Measurements from ENCODE around the gene REPS1. TPM values are rescaled to one million over a fixed set of nuclear protein-coding genes. Genes with fewer than 3 reads are reported as not detected.
"Not testable (repeated sequence)": the region's sequence is repeated elsewhere in the genome, so short reads cannot be mapped to it uniquely, and the experiment has no call there.

REPS1 gene
- total RNA-seq, 1 donor from 2014 or later, result 57.5 TPM

DNA sequence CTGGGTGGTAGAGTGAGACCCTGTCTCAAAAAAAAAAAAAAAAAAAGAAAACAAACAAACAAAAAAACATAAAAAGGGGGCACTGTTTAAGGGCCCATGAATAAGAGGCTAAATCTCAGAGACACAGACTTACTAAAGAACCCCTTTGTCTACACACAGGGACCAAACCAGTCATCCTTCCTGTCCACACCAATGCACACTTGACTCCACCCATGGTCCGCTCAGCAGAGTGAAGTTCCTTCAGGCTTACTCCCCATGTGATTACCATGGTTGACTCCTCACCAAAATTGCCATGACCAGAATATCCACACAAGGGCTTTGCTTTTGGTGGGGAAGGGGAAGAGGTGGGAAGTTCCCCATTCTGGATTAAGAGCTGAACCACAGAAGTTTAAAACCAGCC lies 19.4 kb upstream of the REPS1 start:
- intact Hi-C loops (cut with micrococcal nuclease), result no loop called here

DNA sequence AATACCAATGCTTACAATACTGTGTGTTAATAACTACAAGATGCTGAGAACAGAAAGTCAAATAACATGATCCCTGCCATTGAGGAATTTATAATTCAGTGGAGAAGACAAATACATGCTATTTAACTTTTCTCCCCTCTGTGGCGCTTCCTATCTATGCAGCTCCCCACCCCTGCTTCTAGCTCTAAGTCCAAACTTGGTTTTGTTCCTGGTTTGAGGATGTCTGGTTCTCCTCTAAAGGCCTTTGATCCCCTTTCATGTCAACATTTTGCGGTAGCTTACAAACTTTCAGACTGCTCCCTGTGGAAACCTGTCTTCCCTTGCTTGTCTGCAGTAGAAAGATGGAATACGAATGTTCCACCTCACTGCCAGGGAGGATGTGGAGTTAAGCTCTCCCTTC lies 18.4 kb upstream of the REPS1 start:
- intact Hi-C loops (cut with micrococcal nuclease), result no loop called here

DNA sequence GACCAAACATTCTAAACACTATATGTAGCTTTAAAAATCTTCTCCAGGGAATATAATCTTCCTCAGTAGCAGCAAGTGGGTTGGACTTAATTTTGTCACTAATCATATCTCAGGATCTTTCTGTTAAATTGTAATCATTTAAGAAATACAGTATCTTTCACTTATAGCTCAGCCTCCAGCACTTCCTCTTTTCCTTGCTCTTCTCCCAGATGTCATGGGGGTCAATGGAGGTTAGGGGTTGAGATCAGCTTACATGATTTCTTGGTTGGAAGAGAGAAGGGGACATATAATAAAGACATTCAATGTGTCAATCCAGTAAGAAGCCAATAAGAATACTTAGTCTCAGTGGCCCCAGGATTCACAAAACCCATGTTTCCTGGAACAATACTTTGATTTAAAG lies 15.7 kb upstream of the REPS1 start:
- intact Hi-C loops (cut with micrococcal nuclease), result no loop called here

DNA sequence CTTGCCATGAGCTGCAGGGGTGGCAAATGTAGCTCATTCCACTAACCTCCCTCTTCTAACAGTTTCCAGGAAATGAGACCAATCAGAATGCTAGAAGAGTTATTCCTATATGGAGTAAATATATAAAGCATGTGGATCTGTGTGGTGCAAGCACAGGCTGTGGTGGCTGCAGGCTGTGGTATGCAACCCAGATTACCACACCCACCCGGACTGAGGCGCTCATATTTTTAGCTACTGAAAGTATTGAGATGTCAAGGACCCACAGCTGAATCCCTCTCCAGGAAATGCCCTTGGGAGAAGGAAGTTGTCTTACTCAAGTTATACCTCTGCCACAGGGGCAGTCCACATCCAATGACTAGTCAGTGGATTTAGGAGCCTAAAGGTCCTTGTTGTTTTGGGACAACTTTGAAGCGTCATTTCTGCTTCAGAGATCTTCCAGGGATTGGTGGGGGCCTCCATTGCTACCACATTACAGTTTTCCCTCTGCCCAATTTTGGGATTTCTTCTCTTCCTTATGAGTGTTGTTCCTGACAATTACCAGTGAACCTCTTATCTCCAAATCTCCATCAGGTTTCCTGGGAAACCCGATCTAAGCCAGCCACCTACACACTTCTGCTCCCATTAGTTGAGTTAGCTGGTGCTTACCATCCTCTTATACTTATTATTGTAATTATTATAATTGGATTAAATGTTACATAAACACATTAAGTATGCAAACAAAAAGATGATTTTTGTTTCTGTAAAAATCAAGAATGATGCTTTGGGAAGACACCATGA lies 12.1 kb upstream of the REPS1 start:
- intact Hi-C loops (cut with micrococcal nuclease), result no loop called here

DNA sequence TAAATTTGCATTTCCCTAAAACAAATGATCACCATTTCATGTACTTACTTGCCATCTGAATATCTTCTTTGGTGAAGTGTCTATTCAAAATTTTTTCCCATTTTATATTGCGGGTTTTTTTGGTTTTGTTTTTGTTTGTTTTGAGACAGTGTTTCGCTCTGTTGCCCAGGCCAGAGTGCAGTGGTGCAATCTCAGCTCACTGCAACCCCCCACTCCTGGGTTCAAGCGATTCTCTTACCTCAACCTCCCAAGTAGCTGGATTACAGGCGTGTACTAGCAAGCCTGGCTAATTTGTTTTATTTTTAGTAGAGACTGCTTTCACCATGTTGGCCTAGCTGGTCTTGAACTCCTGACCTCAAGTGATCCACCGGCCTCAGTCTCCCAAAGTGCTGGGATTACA lies 9.1 kb upstream of the REPS1 start:
- intact Hi-C loops (cut with micrococcal nuclease), result no loop called here

DNA sequence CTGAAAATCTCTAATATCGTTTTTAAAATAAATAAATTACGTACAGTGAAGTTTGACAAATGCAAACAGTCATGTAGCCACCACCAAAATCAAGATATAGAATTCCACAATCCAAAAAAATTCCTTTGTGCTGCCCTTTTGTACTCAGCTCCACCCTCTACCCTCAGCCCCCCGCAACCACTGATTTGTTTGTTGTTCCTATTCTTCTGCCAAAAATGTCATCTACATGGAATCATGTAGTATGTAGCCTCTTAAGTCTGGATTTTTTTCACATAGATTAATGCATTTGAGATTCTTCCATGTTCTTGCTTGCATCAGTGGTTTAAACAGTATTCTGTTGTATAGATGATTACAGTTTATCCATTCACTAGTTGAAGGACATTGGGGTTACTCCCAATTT lies 8.5 kb upstream of the REPS1 start:
- intact Hi-C loops (cut with micrococcal nuclease), result no loop called here

DNA sequence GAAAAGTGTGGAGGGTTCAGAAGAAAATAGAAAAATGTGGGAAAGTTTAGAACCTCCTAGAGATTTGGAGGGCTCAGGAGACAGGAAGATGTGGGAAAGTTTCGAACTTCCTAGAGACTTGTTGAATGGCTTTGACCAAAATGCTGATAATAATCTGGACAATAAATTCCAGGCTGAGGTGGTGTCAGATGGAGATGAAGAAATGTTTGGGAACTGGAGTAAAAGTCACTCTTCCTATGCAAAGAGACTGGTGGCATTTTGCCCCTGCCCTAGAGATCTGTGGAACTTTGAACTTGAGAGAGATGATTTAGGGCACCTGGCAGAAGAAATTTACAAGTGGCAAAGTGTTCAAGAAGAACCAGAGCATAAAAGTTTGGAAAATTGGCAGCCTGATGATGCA lies 5.4 kb upstream of the REPS1 start:
- intact Hi-C loops (cut with micrococcal nuclease), result not testable (repeated sequence)

DNA sequence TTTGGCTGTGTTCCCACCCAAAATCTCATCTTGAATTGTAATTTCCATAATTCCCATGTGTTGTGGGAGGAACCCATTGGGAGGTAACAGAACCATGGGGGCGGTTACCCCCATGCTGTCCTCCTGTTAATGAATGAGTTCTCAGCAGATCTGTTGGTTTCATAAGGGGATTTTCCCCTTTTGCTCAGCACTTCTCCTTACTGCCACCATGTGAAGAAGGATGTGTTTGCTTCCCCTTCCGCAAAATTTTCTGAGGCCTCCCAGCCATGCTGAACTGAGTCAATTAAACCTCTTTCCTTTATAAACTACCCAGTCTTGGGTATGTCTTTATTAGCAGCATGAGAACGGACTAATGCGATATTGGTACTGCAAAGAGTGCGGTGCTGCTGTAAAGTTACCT lies 4.9 kb upstream of the REPS1 start:
- intact Hi-C loops (cut with micrococcal nuclease), result not testable (repeated sequence)

DNA sequence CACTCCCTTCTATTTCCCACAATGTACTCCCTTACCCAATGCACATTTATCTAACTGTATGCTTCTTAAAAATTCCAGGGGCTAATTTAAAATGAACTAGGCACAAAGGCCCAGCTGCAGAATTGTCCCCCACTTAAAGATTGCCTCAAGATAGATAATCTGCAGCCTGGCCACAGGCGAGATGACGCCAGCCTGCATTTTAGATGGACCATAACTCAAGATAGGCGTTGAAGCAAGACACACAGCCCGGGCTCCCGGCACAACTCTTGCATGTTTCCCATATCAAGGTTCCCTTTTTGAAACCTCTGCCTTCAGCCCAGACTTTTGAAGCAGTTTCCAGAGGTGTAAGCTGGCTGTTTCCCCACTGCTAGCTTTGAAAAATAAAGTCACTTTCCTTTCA lies 3.2 kb upstream of the REPS1 start:
- intact Hi-C loops (cut with micrococcal nuclease), result no loop called here

DNA sequence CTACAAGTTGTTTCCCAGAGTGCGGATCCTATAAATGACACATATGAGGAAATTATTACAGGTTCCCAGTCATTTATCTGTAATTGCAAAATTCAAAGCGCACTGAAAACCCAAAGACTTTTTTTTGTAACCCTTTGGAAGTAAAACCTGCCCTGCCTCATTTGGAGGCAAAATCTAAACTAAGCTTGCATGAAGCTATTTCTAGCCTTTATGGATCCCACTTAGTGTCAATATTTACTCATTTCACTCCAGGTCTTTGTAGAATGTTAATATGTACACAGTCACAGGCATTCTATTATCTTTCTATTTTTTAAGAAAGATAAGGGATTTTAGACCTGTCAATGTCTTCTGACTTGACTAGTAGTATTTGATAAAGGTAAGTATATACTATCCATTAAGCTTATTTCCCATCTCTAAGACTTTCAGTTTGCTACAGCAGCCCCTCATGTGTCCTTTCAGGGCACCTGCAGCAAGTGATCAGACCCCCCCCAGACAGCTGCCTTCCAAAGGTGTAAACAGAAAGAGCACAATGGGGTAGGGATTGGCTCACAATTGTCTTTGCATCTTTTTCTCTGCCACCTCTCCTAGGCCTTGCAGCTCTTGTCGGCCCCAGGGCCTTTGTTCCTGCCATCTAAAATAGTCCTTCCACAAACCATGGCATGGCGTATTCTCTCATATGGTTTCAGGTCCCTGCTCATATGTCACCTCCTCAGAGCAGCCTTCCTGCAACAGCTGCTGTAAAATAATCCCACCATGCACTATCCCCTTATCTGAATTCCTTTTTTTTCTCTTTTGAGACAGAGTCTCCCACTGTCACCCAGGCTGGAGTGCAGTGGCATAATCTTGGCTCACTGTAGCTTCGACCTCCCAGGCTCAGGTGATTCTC lies 1.3 kb upstream of the REPS1 start:
- intact Hi-C loops (cut with micrococcal nuclease), result loop anchor here (2.0 to 5.0 kb wide), 4 partner anchors 297 to 882 kb away; partner anchors contain the start of gene PERP

DNA sequence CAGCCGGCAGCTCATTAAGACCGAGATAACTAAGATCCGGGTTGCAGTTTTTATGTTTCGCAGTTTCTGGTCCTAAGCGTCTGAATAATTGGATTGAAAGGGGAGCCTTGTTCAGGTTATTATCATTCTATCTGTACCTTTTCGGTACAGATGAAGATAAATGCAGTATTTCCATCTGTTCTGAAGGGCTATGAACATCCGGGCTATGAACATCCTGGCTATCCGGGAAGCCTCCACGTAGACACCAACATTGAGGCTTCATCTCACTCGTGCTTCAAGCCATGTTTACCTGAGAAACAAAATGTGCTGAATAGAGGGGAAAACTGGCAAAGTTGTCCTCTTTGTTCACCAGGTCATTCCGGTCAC lies 399 bp upstream of the REPS1 start:
- intact Hi-C loops (cut with micrococcal nuclease), result loop anchor here (1.0 to 5.0 kb wide), 8 partner anchors 40 to 881 kb away; partner anchors contain the start of genes ABRACL, CCDC28A and PERP

DNA sequence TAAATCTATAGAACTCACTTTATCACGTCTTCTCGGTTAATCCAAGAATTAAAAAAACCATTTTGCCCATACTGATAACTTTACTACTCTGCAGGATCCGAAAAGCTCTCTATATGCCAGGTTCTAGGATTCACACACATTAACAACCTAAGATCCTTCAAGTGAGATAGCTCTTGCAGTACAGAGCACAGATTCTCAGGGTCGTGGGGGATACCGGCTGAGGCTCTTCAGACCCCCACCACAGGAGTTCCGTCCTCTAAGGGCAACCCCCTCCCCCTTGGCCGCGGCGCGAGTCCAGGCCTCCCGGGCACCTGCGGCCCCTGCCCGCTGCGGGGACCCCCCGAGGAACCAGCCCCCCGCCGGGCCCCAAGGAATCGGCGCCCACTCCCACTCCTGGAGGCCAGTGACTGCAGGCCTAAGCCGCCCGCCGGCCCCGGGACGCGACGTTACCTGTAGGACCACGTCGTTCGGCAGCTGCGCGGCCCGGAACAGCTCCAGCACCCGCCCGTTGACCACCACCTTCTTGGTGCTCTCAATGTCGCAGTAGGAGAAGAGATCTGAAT lies 892 bp downstream of the REPS1 start:
- intact Hi-C loops (cut with micrococcal nuclease), result loop anchor here (2.0 to 5.0 kb wide), 4 partner anchors 150 to 880 kb away; partner anchors contain the start of genes CITED2 and PERP

DNA sequence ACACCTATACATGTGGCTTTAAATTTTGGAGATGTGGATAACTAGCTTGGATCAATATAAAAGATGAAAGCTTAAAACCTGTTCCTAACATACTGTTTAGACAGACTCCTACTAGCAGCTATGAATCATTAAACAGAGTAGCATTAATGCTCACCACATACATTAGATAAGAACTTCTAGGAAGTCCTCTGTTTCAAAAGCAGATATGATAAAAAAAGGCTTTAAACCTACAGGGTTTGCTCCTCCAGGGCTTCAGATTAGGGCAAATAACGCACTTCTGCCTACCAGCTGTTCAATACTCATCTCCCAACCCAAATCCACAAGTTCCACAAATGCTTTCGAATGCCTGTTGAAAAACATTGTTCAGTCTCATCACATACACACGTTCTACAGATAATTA lies 1.5 kb downstream of the REPS1 start:
- intact Hi-C loops (cut with micrococcal nuclease), result loop anchor here (2.0 to 5.0 kb wide), 4 partner anchors 150 to 879 kb away; partner anchors contain the start of genes CITED2 and PERP

DNA sequence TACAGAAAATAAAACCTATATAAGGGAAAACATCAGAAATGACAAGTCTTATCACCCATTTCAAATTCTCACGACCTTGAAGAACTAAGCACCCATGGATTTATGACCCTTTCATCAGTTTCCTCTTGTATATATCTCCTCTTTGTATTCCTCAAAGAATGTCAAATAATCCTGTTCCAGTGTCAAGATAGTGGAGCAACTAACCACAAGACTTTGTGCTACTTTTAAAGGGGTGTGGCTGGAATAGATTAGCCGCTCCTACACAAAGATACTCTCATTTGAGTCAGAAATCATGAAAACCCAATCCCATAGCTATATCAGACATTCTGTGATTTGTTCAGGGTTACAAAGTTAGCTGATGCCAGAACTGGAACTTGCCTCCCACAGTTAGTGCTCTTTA lies 6.6 kb downstream of the REPS1 start:
- intact Hi-C loops (cut with micrococcal nuclease), result no loop called here

DNA sequence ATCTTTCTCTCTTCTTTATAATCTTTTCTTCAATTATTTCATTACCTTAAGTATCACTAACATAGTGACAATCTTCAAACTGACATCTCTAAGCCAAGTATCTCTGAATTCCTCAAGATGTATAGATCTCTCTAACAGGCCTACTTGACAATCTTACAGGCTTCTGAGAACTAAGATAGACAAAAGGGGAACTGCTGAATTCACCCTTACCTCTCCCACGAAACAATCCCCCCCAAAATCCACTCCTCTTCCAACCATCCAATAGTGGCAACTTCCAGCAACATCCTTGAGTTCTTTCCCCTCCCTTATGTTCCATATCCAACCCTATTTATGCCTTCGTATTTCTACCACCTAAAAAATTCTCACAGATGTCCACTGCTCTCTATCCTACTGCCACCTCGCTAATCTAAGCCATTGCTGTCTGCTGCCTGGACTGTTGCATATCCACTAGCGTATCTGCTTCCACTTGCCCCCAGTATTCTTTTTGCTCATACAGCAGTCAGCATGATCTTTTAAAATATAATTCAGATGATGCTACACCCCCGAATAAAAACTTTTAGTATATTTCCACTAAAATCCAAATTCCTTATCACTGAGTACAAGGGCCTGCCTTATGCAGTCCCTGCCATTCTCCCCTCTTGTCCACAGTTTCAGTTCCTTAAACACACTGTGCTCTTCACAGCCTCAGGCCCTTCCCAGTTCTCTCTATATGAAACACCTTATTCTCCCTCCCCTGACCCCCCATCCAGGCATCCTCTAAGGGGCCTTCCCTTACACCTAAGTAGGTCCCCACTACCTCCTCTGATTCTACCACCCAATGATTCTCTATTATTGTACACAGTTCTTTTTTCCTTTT lies 8.0 kb downstream of the REPS1 start:
- intact Hi-C loops (cut with micrococcal nuclease), result no loop called here

DNA sequence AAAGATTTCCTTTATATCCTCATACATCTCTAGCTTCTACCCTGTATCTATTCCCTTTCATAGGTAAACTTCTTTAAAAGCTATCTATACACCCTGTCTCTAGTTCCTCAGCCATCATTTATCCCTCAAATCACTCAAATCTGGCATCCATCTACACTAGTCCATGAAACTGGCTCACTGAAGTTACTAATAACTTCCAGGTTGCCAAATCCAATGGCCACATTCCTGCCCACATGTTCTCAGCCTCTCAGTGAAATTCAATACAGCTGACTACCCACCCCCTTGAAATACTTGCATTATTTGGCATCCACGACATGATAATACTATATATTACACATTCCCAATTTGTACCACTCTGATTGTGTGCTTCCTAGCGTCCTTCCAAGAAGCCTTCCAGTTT lies 8.7 kb downstream of the REPS1 start:
- intact Hi-C loops (cut with micrococcal nuclease), result no loop called here

DNA sequence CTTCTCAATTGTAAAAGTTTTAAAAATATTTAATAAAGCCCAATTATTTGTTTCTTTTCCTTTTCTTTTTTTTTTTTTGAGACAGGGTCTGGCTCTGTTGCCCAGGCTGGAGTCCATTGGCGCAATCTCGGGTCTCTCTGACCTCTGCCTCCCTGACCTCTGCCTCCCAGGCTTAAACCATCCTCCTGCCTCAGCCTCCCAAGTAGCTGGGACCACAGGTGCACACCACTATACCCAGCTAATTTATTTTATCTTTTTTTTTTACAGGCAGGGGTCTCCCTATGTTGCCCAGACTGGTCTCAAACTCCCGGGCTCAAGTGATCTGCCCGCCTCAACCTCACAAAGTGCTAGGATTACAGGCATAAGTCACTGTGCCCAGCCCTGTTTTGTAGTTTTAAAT lies 9.8 kb downstream of the REPS1 start:
- intact Hi-C loops (cut with micrococcal nuclease), result no loop called here

DNA sequence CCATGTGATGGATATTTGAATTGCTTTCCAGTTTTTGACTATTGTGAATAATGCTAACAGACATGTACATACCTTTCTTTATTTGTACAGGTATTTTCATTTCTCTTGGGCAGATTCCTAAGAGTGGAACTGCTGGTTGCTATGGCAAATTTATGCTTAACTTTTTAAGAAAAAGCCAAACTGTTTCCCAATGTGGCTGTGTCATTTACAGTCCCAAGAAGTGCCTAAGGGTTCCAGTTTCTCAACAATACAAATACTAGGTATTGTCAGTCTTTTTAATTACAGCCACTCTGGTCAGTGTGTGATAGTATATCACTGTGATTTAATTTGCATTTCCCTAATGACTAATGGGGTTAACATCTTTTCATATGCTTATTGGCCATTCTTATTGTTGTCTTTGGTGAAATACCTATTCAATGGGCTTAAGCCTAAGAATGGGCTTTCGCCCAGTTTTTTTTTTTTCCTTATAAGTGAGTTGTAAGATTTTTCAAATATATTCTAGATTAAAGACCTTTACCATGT lies 10.3 kb downstream of the REPS1 start:
- intact Hi-C loops (cut with micrococcal nuclease), result no loop called here

DNA sequence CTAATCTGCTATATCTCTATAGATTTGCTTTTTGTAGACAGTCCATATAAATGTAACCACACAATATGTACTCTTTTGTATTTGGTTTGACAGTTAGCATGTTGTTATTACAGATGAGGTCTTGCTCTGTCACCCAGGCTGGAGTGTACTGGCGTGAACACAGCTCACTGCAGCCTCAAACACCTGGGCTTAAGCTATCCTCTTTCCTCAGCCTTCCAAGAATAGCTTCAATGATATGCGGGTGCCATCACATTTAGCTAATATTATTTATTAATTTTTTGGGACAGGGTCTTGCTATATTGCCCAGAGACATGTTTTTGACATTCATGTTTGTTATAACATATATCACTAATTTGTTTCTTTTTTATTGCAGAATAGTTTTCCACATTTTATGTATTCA lies 10.8 kb downstream of the REPS1 start:
- intact Hi-C loops (cut with micrococcal nuclease), result no loop called here

DNA sequence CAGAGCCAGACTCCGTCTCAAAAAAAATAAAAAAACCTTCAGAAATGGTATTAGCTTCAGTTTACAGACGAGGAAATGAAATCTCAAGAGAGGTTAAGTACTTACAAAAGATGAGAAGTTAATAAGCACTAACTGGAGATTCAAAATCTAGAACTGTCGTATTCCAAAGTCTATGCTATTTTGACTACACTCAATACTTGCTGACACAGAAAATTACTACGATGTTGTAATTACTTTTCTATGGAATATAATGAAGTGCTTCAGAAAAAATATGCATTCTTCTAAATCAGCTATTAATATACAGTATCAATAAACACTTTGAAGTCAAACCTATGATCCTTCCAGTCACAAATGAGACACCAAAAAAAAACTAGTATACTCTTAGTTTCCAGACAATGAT lies 12.2 kb downstream of the REPS1 start:
- intact Hi-C loops (cut with micrococcal nuclease), result no loop called here
